ENCODE data around the gene TOP1.
A peak's percentile ranks its signal among the peaks of the same experiment; 100 is the strongest.

Gene TOP1

GRCh38 chr20:41051009-41051825, 22.6 kb downstream of the TOP1 start:
- in situ Hi-C loops (cut with MboI; ENCODE audit: low pct_unique_long_range_greater_than_20kb, low sequenced_read_pairs), result no loop called here
- peak; percentile 23 for DNase-seq

DNA sequence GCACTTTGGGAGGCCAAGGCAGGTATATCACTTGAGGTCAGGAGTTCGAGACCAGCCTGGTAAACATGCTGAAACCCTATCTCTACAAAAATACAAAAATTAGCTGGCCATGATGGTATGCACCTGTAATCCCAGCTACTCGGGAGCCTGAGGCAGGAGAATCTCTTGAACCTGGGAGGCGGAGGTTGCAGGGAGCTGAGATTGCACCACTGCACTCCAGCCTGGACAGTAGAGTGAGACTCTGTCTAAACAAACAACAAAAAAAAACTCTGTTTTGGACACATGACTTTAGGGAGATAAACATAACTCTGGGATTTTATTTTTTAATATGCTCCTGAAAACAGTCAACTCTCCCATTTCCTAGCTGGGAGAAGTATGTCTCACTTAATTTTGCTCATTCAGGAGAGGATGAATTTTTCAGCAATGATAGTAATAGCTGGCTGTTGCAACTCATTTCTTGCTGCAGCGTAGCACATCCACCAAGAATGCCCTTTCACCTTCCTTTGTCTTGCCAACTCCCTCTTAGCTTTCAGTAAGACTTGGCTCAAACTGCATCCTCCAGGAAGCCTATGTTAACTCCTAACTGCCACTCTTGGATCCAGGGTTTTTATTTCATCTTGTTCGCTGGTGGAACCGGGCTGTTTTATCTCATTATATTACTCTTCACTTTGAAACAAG, 24.3 kb downstream of the TOP1 start:
- DNase-seq, result no peak
- in situ Hi-C loops (cut with MboI; ENCODE audit: low pct_unique_long_range_greater_than_20kb, low sequenced_read_pairs), result no loop called here

GRCh38 chr20:41054070-41054846, 25.6 kb downstream of the TOP1 start:
- no peak for DNase-seq
- in situ Hi-C loops (cut with MboI; ENCODE audit: low pct_unique_long_range_greater_than_20kb, low sequenced_read_pairs), result no loop called here

DNA sequence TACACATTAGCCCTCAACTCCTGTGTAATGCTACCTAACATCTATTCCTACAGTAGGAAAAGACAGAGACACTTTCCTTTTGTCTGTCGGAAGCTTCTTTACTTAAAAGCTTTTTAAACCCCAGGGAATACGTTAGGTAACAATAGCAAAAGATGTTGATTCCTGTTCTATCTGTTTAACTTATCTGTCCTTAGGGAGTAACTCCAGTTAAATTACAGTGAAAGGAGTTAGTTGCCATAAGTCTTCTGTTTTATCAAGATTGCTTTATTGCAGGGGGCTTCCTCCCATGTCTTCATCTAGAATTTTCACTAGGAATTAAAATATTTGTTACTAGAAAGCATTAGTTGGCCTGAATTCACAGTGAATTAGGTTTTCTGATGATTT, 26.2 kb downstream of the TOP1 start:
- no peak for DNase-seq
- in situ Hi-C loops (cut with MboI; ENCODE audit: low pct_unique_long_range_greater_than_20kb, low sequenced_read_pairs), result no loop called here

- in situ Hi-C loops (cut with MboI; ENCODE audit: low pct_unique_long_range_greater_than_20kb, low sequenced_read_pairs), result no loop called here
Measured at GRCh38 chr20:41055679-41056078, 27.1 kb downstream of the TOP1 start.

DNA sequence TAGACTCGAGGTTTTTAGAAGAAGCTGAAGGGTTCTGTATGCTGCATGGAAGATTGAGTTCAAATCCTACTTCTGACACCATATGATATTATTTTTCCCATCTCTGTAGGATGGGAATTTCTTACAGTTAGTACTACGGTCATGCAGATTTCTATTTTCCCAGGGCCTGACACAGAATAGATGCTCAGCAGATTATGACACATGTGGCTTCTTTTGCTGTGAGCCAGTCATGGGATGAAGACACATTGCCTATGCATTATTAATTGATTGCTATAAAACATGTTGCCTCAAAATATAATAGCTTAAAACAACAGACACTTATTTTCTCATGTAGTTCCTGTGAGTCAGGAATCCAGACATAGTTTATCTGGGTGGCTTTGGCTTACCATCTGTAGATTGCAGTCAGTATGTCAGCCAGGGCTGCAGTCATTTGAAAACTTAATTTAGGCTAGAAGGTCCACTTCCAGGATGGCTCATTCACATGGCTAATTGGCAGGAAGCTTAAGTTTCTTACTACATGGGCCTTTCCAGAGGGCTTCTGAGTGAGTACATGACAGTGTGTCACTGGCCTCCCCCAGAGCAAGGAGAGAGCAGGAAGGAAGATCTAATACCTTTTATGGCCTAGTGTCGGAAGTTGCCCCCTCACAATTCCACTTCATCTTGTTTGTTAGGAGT, 29.5 kb downstream of the TOP1 start:
- in situ Hi-C loops (cut with MboI; ENCODE audit: low pct_unique_long_range_greater_than_20kb, low sequenced_read_pairs), result no loop called here
- peak; percentile 33 for DNase-seq

More at GRCh38 chr20:41055679-41056078, 27.1 kb downstream of the TOP1 start:
- no peak for DNase-seq

- no peak for DNase-seq
- in situ Hi-C loops (cut with MboI; ENCODE audit: low pct_unique_long_range_greater_than_20kb, low sequenced_read_pairs), result no loop called here
Measured at GRCh38 chr20:41058674-41059635, 30.3 kb downstream of the TOP1 start.

- in situ Hi-C loops (cut with MboI; ENCODE audit: low pct_unique_long_range_greater_than_20kb, low sequenced_read_pairs), result no loop called here
- no peak for DNase-seq
Measured at GRCh38 chr20:41061155-41061554, 32.5 kb downstream of the TOP1 start.

GRCh38 chr20:41063442-41063841, 34.8 kb downstream of the TOP1 start:
- DNase-seq, result peak; percentile 35
- in situ Hi-C loops (cut with MboI; ENCODE audit: low pct_unique_long_range_greater_than_20kb, low sequenced_read_pairs), result no loop called here

DNA sequence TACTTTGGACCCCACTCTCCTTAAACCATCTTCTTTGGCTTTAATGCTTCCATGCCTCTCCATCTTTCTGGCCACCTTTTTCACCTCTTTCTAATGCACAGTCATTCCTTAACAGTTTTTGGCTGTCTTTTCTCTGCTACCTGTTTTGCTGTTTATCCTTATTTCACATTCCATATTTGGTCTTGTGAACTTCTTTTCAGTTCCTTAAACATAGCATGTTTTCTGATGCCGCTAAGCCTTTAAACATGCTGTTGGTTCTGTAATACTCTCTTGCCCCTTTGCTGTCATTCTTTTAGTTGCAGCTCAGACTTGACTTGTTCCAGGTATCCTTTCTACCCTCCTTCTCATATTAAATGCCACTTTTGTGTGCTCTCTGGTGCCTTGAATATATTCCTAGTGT, 35.8 kb downstream of the TOP1 start:
- in situ Hi-C loops (cut with MboI; ENCODE audit: low pct_unique_long_range_greater_than_20kb, low sequenced_read_pairs), result no loop called here
- DNase-seq, result no peak

- in situ Hi-C loops (cut with MboI; ENCODE audit: low pct_unique_long_range_greater_than_20kb, low sequenced_read_pairs), result no loop called here
- no peak for DNase-seq
Measured at GRCh38 chr20:41065716-41066115, 37.1 kb downstream of the TOP1 start.

- in situ Hi-C loops (cut with MboI; ENCODE audit: low pct_unique_long_range_greater_than_20kb, low sequenced_read_pairs), result no loop called here
- no peak for DNase-seq
Measured at GRCh38 chr20:41068806-41069205, 40.2 kb downstream of the TOP1 start.

DNA sequence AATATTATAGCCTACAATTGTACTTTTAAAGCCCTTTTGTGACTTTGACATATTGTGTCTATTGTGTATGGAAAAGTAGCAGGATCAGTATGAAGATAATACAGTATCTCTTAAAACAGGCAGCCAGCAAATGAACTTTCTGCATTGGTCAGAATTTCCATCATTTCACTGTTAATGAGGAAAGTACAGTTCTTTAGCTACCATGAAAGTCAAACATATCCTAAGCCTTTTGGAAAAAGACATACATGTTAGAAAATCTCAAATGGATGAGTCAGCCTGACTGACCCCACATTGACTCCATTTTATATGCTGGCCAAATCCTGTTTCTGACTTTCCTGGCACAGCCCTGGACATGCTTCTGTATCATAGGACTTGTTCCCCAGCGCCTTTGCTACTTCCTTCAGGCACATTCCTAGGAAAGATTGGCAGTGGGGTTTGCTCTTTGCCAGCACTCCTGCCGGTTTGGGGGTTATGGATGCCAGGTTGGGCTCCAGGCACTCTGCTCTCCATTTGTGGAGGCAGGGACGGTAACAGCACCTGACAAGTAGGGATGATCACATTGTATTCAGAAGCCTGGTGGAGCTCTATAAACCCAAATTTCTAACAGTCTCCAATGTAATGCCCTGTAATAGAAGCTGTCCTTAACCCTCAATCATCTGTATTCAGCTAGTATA, 43.7 kb downstream of the TOP1 start:
- in situ Hi-C loops (cut with MboI; ENCODE audit: low pct_unique_long_range_greater_than_20kb, low sequenced_read_pairs), result loop anchor here (10.0 kb wide), 1 partner anchor 88 kb away; no protein-coding TSS in a partner anchor
- no peak for DNase-seq

- no peak for DNase-seq
- in situ Hi-C loops (cut with MboI; ENCODE audit: low pct_unique_long_range_greater_than_20kb, low sequenced_read_pairs), result loop anchor here (10.0 kb wide), 1 partner anchor 88 kb away; no protein-coding TSS in a partner anchor
Measured at GRCh38 chr20:41072915-41073314, 44.3 kb downstream of the TOP1 start.

DNA sequence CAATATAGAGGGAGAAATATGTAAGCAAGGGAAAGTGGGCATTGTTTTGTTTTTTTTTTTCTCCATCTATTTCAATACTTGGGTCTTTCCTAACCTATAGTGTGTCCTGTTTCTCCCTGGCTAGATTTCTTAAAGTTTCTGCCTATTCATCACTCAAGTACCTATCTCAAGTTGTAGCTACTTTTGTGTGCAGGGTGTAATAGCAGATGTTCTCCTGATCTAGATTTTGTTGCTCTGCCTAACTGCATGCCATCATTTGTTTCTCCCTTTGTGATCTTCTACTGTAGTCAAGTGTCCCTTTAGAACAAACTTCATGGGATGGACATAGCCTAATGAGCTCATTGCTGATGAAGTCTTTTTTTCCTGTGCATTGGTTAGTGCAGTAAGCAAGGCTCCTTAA, 45.8 kb downstream of the TOP1 start:
- DNase-seq, result no peak
- in situ Hi-C loops (cut with MboI; ENCODE audit: low pct_unique_long_range_greater_than_20kb, low sequenced_read_pairs), result loop anchor here (10.0 kb wide), 1 partner anchor 90 kb away; no protein-coding TSS in a partner anchor

DNA sequence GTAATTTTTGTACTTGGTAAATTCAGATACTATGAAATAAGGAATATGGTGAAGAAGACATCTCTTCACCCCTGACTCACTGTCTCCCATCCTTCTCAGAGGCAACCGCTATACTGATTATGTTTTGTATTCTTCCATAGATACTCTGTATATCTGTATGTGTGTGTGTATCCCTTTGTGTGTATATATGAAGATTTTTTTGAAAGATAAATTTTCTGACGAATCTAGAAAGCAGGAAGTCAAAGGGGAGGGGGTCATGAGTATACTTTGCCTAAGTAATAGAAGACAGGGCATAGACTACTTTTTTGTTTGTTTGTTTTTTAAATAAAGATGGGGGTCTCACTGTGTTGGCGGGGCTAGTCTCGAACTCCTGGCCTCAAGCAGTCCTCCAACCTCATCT, 48.2 kb downstream of the TOP1 start:
- in situ Hi-C loops (cut with MboI; ENCODE audit: low pct_unique_long_range_greater_than_20kb, low sequenced_read_pairs), result loop anchor here (10.0 kb wide), 1 partner anchor 92 kb away; no protein-coding TSS in a partner anchor

GRCh38 chr20:41078329-41078728, 49.7 kb downstream of the TOP1 start:
- in situ Hi-C loops (cut with MboI; ENCODE audit: low pct_unique_long_range_greater_than_20kb, low sequenced_read_pairs), result loop anchor here (10.0 kb wide), 1 partner anchor 94 kb away; no protein-coding TSS in a partner anchor
- peak; percentile 32 for DNase-seq

More for the DNA sequence above, 48.2 kb downstream of the TOP1 start:
- no peak for DNase-seq

All from KBM-7 (cell line).